GM12865 (cell line): ENCODE measurements around the gene RPL32.

Experiments
- DNase-seq: peaks from one replicate; pipeline ENCODE4 v3.0.0; 2010; ENCODE audit warnings: low read depth
- H3K4me3 ChIP-seq: 2 replicates; pipeline ENCODE4 v1.5.1; 2011; ENCODE audit warnings: mild to moderate bottlenecking, low read depth, low read length, control low read depth
- TF ChIP-seq, protein P1 (sequence below): IDR thresholded peaks from 2 replicates; pipeline ENCODE4 v1.5.1; 2011; ENCODE audit warnings: low read length, control low read depth, low read depth, inconsistent platforms; ENCODE audit not compliant: insufficient read depth; ENCODE audit errors: missing control alignments

The RPL32 gene

DNA sequence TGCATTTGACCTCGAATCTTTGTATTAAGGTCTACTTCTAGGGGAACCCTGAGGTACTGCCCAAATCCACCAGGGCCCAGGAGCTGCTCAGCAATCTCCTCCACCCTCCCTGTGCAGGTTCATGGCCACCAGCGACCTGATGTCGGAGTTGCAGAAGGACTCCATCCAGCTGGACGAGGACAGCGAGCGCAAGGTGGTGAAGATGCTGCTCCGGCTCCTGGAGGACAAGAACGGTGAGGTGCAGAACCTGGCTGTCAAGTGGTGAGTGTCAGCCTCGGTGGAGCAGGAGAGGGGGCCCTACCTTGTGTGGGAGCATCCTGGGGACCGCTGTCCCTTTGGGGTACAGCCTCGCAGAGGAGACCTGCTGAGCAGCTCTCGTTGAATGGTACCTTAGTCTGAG, 38.0 kb downstream of the RPL32 start:
- DNase-seq = no peak
- TF ChIP-seq, protein P1, sequence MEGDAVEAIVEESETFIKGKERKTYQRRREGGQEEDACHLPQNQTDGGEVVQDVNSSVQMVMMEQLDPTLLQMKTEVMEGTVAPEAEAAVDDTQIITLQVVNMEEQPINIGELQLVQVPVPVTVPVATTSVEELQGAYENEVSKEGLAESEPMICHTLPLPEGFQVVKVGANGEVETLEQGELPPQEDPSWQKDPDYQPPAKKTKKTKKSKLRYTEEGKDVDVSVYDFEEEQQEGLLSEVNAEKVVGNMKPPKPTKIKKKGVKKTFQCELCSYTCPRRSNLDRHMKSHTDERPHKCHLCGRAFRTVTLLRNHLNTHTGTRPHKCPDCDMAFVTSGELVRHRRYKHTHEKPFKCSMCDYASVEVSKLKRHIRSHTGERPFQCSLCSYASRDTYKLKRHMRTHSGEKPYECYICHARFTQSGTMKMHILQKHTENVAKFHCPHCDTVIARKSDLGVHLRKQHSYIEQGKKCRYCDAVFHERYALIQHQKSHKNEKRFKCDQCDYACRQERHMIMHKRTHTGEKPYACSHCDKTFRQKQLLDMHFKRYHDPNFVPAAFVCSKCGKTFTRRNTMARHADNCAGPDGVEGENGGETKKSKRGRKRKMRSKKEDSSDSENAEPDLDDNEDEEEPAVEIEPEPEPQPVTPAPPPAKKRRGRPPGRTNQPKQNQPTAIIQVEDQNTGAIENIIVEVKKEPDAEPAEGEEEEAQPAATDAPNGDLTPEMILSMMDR = no peak
- H3K4me3 ChIP-seq = no peak overlapping the region

DNA sequence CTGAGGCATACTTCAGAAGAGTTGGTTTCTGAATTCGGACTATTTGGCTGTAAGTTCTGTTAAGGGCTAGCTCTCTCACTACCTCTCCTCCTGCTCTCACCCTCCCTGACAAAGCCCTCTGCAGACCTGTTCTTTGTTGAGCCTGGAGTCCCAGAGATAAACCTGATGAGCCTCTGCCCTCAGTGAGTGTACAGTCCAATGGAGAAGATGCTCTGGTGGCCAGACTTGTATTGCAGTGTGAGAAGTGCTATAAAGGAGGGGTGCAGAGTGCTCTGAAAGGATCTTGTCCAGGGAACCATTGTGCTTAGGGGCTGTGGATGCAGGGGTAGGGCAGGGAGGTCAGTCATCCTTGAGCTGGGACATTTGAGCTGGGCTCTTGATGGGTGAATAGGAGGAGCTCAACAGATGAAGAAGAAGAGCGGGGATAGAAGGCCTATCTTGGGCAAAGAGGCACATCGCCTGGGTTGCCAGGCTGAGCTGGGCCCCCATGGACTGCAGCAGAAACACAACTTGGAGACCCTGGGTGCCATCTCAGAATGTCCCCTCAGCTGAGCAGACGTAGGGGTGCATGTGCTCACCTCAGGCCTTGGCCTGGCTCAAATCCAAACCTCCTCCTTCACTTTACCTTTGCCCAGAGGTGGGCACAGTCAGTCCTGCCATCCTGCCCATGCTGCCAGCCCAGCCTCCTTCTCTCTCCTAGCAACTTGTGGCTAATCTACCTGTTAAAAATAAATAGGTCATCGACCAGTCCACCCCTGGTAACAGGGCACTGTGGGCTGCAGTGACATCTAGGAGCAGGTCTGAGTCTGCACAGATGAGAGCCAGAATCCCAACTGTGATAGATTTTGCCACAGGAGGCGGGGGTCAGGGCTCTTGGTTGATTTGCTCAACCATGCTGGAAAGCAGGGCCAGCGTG, 41.6 kb downstream of the RPL32 start:
- DNase-seq = no peak
- no peak overlapping the region for H3K4me3 ChIP-seq
- TF ChIP-seq, protein P1 = no peak

DNA sequence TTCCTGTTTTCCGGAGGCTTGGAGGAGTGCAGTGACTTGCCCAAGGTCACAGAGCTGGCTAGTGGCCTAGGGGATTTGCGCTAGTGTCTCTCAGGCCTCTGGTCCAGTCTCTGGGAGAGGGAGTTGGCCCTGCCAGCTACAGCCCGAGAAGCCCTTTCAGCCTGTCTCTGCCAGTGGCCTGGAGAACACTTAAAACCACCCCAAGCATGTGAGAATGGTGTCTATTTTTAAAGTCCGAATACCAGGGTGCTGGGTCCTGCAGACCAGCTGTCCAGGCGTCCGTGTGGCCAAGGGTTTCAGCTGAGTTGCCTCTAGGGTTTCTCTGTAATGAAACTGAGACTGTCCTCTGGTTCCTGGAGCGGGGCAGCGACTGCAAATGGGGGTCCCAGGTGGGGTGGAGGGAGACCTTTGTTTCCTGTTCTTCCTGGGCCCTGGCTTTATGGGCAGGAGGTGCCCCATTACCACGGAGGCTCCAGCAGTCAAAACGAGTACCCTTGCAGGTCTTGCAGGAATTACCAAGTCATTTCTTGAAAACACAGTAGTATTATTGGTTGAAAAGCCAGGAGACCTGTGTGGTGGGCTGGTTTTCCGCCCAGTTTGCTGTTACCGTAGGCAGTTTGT, 42.7 kb downstream of the RPL32 start:
- DNase-seq = no peak
- no peak overlapping the region for H3K4me3 ChIP-seq
- TF ChIP-seq, protein P1 = no peak

DNA sequence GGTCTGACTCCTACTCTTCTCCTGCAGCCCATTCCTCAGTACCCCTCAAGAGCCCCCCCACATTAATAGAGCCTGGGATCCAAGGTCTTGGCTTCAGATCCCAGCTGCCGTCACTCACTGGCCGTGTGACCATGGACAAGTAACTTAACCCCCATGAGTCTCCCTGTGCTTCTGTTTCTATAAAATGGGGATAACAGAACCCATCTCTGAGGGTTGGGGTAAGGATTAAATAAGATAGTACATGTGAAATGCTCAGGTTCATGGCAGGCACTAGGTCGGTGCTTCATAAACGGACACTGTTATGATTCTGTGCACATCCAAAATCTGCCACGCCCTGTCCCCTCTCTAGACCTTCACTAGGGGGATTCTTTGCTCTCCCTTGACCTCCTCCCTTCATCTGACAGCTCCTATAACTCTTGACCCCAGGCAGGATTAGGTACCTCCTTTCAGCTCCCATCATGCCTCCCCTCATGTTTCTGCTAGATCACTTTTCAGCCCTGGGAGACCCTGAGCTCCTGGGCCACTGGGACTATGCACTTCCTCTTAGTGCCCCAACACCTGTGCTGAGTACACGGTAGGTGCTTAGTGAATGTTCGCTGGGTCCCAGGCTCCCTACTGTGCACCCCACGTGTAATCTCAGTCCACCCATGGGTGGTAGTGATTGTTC, 43.3 kb downstream of the RPL32 start:
- TF ChIP-seq, protein P1 = no peak
- DNase-seq = no peak
- no peak overlapping the region for H3K4me3 ChIP-seq

DNA sequence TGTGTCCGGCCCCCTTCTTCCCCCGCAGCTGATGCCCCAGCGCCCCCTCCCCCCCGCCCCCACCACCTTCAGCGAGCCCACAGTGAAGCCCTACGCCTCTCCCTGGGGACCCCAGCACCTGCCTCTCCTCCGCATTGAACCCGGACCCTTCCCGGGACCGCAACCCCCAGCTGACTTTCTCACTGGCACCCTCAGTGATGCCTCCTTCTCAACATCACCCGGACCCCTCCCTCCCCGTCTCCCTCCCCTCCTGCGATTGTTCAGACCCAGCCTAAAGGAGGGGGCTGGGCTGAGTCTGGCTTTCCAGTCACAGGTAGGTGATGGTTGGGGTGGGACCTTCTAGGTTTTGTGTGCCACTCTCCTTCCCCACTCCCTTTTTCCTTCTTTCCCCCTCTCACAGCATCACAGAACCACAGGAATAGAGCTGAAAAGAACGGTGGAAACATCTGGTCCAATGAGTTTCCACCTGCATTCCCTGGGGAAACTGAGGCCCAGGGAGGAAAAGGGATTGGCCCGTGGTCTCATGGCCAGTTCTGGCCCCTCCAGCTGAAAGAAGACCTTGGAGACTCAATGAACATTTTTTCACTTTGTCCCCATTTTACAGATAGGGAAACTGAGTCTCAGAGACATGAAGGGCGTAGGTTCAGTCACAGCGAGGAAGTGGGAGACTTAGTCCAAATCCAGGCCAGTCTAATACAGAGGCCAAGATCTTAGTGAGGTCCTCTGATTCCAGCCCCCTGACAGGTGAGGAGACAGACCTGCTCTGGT, 44.1 kb downstream of the RPL32 start:
- DNase-seq = no peak
- TF ChIP-seq, protein P1 = no peak
- no peak overlapping the region for H3K4me3 ChIP-seq

DNA sequence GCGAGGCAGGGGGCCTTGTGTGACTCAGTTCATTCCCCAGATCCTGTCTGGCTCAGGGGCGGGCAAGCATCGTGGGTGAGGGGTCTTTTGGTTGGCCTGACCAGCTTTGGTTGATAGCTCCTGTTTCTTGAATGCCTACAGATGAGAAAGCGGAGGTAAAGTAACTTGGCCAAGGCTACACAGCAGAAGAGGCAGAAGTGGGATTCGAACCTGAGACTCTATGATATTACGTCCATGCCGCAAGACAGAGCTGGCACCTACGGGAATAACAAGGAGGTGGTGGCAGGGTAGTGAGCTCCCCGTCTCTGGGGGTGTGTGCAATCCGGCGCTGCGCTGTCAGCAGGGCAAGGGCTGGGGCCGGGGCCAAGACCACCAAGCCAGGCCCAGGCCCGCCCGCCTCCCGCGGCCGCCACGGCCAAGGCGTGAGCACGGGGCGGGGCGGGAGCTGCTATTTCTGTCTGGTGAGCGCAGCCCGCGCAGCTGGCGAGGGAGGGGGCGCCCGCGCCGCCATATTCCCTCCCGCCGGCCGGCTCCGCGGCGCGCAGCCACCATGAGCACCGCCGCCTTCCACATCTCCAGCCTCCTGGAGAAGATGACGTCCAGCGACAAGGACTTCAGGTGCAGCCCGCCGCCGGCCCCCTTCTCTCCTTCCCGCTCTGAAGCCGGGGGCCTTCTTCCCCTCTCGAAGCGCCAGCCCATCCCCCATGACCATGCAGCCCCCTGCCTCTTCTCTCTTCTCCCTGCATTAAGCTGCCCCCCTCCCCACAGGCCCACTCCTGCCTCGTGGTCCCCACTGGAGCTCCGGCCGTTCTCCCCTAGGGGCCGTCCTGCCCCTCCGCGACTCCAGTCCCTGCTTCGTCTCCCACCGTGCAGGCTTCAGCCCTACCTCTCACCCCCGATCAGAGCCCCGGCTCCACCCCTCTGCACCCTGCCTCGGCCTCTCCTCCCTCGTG, 44.9 kb downstream of the RPL32 start, which contains the start of gene CAND2:
CAND2 (plus strand) TSS at position 510 of the 953 bp plus-strand sequence; CDS start at position 551, 41 bp downstream.
- no peak for DNase-seq
- TF ChIP-seq, protein P1 = no peak
- no peak within 1 kb of the TSS; the same call in 1 of the 2 replicates for H3K4me3 ChIP-seq
